ENCODE data around the gene SELENON.
A peak's percentile ranks its signal among the peaks of the same experiment; 100 is the strongest.

The SELENON gene

GRCh38 chr1:25795211-25795610, 4.8 kb upstream of the SELENON start:
- no peak for DNase-seq

- DNase-seq, result no peak
Measured at GRCh38 chr1:25795946-25796810, 3.8 kb upstream of the SELENON start.

GRCh38 chr1:25796811-25797458, 3.1 kb upstream of the SELENON start:
- peak in 1 of 2 experiments; percentile 50 for DNase-seq

GRCh38 chr1:25797939-25798338, 2.1 kb upstream of the SELENON start:
- DNase-seq, result peak in 1 of 2 experiments; percentile 3

- DNase-seq, result no peak
Measured at GRCh38 chr1:25798666-25799351, 1.2 kb upstream of the SELENON start.

- no peak for DNase-seq
Measured at GRCh38 chr1:25799352-25799934, 550 bp upstream of the SELENON start.

- DNase-seq, result no peak
Measured at GRCh38 chr1:25800703-25801377, 847 bp downstream of the SELENON start.

GRCh38 chr1:25802915-25803314, 2.9 kb downstream of the SELENON start:
- DNase-seq, result no peak

GRCh38 chr1:25803368-25803767, 3.4 kb downstream of the SELENON start:
- no peak for DNase-seq

GRCh38 chr1:25804244-25804963, 4.4 kb downstream of the SELENON start:
- DNase-seq, result no peak

GRCh38 chr1:25804964-25805862, 5.2 kb downstream of the SELENON start:
- DNase-seq, result no peak

GRCh38 chr1:25805863-25806225, 5.9 kb downstream of the SELENON start:
- no peak for DNase-seq

GRCh38 chr1:25806418-25806817, 6.4 kb downstream of the SELENON start:
- DNase-seq, result no peak

- no peak for DNase-seq
Measured at GRCh38 chr1:25807480-25808390, 7.7 kb downstream of the SELENON start.

- DNase-seq, result no peak
Measured at GRCh38 chr1:25808481-25809244, 8.7 kb downstream of the SELENON start.

GRCh38 chr1:25809283-25809926, 9.4 kb downstream of the SELENON start:
- no peak for DNase-seq

GRCh38 chr1:25809929-25810328, 9.9 kb downstream of the SELENON start:
- DNase-seq, result no peak
